ENCODE data around the gene MAPK8IP3.

MAPK8IP3 gene

DNA sequence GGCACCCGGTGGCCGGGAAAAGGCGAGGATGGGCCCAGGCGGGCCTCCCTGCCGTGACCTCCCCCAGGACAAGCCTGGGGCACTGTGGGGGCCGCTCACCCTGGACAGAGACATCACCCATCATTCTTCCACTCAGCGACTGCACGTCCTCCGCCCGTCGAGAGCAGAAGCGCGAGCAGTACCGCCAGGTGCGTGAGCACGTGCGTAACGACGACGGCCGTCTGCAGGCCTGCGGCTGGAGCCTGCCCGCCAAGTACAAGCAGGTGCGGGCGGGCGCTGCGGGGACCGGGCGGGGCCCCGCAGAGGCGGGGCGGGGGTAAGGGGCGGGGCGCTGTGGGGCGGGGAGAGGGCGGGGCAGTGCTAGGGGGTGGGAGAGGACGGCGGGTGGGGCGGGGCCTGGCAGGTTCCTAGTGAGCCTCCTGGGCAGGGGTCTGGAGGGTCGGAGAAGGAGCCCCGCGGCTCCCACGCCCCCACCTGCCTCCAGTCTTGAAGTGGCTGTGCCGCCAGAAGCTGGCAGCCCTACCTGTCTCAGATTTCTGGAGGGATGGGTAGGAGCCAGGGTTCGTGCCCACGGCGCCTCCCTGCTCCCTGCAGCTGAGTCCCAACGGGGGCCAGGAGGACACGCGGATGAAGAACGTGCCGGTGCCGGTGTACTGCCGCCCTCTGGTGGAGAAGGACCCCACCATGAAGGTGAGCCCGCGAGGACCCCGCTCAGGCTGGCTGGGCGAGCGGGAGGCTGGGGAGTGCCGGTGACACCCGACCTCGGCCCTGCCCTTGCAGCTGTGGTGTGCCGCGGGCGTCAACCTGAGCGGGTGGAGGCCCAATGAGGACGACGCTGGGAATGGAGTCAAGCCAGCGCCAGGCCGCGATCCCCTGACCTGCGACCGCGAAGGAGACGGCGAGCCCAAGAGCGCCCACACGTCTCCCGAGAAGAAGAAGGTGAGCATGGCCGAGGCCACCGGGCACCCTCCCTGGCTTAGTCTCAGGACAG is 57.8 kb downstream of the MAPK8IP3 start:
- DNase-seq, result peak in 1 of 2 experiments; percentile 1

DNA sequence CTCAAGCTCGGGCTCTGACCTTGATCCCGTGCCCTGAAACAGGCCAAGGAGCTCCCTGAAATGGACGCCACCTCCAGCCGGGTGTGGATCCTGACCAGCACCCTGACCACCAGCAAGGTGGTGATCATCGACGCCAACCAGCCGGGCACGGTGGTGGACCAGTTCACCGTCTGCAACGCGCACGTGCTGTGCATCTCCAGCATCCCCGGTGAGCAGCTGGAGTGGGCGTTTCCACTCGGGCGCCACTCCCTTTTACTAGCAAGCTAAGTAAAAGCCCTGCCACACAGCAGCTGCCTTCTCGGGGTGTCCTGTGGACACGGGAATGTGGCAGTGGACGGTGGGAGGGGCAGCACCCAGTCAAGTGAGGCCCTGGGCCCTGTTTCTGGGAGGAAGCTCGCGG is 59.0 kb downstream of the MAPK8IP3 start:
- DNase-seq, result no peak

DNA sequence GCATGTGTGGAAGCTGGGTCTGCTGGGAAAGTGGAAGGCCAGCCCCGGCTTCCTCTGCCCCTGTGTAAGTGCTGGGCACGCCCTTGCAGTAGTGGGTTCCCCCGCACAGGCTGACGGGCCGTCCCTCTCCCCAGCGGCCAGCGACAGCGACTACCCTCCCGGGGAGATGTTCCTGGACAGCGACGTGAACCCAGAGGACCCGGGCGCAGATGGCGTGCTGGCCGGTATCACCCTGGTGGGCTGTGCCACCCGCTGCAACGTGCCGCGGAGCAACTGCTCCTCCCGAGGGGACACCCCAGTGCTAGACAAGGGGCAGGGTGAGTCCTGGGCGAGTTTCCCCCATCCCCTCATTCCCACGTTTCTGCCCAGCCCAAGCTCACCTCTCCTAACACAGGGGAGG is 59.8 kb downstream of the MAPK8IP3 start:
- DNase-seq, result no peak

DNA sequence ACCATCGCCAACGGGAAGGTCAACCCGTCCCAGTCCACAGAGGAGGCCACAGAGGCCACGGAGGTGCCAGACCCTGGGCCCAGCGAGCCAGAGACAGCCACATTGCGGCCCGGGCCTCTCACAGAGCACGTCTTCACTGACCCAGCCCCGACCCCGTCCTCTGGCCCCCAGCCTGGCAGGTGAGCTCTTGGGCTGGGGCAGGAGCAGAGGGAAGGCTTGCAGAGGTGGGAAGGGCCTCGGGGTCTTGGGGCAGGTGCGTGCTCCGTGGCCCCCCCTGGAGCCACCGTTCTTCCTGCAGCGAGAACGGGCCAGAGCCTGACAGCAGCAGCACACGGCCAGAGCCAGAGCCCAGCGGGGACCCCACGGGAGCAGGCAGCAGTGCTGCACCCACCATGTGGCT is 60.2 kb downstream of the MAPK8IP3 start:
- no peak for DNase-seq

DNA sequence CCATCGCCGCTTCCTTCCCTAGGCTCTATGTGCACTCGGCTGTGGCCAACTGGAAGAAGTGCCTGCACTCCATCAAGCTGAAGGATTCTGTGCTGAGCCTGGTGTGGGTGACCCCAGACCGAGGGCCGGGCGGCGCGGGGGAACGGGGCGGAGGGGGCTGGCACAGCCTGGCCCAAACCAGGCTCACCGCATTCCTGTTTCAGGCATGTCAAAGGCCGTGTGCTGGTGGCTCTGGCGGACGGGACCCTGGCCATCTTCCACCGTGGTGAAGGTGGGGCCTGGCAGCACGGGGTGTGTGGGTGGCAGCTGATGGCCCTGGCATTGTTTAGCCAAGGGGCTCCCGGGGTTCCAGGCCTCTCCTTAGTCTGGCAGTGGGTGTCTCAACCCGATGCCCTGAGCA is 60.7 kb downstream of the MAPK8IP3 start:
- DNase-seq, result no peak

DNA sequence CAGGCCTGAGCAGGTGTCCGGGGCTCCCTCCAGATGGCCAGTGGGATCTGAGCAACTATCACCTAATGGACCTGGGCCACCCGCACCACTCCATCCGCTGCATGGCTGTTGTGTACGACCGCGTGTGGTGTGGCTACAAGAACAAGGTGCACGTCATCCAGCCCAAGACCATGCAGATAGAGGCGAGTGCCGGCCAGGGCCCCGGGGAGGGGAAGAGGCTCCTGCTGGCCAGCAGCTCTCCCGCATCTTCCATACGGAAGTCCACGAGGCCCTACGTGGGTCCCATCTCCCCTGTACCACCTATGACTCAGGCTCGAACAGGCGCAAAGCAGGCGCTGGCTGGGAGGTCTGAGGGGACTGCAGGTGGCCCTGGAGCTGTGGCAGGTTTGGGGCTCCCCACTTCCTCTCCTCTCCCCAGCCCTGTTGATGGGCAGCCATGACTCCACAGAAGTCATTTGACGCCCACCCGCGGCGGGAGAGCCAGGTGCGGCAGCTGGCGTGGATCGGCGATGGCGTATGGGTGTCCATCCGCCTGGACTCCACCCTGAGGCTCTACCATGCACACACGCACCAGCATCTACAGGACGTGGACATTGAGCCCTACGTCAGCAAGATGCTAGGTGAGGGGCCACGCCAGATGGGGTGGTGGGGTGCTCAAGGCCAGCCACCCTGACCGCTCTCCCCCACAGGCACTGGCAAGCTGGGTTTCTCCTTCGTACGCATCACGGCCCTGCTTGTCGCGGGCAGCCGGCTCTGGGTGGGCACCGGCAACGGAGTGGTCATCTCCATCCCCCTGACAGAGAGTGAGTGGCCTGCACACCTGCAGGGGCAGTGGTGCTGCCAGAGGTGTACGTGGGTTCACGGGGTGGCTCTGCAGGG is 61.4 kb downstream of the MAPK8IP3 start:
- DNase-seq, result no peak

DNA sequence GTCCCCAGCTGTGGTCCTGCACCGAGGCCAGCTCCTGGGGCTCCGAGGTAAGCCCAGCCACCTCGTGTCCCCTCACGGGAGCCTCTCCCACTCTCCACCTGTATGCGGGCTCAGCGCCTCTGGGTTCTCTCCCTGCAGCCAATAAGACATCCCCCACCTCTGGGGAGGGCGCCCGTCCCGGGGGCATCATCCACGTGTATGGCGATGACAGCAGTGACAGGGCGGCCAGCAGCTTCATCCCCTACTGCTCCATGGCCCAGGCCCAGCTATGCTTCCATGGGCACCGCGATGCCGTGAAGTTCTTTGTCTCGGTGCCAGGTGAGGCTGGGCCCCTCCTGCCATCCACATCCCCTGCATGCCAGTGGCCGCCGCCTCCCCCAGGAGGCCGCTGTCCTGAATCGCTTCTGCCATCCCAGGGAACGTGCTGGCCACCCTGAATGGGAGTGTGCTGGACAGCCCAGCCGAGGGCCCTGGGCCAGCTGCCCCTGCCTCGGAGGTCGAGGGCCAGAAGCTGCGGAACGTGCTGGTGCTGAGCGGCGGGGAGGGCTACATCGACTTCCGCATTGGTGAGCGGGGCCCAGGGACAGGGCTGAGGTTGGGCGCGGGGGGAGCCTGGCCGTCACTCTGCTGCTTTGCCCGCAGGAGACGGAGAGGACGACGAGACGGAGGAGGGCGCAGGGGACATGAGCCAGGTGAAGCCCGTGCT is 62.2 kb downstream of the MAPK8IP3 start:
- no peak for DNase-seq

DNA sequence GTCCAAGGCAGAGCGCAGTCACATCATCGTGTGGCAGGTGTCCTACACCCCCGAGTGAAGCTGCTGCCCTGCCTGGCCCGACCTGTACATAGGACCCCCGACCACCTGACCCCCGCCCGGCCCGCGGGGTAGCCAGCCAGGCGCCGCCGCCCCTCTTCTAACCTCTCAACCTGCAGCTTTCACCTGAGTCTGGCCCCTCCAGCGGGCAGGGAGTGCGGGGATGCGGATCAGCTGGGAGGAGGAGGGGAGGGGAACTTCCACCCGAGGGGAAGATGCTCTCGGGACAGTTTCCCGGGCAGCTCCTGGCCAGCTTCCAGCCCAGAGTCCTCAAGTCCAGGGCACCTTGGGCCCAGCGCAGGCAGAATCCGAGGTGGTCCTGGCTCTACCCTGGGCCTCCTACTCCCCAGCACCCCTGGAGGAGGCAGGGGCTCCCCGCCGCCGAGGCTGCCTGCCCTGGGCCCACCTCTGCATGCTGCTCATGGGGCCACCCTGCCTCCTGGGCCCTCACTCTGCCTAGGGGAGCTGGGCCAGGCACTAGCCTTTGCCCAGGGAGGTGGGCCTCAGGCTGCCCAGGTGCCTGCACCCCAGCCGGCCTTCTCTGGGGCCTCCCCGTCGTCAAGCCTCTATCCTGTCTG is 62.9 kb downstream of the MAPK8IP3 start:
- DNase-seq, result no peak

DNA sequence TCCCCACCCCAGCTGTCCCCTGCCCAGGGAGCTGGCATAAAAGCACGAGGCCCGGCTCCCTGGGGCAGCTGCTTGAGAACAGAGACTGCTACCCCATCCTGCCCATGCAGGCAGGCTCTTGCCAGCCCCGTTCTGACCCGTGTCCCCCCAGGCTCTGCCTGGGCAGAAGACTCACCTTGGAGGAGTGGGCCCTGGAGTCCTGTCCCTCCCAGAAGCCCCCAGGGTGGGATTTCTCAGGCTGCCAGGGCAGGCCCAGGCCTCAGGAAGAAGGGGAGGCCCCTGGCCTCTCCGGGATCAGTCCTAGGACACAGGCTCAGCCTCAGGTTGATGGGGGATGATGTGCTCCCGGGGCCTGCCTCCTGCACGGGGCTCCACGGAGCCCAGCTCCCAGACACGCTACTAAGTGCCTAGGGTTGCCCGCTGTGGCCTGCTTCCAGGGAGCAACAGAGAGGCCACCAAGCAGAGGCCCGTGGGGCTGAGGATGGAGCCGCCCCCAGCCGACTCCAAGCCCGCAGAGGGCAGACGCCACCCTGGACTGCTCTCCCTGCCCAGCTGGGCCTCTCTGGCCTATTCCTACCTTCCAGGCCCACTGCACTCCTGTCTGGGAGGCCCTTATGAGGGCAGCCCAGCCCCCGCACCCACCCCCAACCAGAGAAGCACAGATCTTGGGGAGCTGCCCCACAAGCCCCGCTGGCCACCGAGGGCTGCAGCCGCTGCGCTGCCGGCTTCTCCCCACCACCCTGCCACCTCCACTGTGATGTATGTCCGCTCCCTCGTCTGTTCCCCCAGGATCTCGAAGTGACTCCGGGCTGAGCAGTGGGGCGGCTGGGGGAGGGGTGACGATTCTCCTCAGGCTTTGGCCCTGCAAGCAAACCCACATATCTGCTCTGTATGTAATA is 63.7 kb downstream of the MAPK8IP3 start:
- DNase-seq, result no peak

DNA sequence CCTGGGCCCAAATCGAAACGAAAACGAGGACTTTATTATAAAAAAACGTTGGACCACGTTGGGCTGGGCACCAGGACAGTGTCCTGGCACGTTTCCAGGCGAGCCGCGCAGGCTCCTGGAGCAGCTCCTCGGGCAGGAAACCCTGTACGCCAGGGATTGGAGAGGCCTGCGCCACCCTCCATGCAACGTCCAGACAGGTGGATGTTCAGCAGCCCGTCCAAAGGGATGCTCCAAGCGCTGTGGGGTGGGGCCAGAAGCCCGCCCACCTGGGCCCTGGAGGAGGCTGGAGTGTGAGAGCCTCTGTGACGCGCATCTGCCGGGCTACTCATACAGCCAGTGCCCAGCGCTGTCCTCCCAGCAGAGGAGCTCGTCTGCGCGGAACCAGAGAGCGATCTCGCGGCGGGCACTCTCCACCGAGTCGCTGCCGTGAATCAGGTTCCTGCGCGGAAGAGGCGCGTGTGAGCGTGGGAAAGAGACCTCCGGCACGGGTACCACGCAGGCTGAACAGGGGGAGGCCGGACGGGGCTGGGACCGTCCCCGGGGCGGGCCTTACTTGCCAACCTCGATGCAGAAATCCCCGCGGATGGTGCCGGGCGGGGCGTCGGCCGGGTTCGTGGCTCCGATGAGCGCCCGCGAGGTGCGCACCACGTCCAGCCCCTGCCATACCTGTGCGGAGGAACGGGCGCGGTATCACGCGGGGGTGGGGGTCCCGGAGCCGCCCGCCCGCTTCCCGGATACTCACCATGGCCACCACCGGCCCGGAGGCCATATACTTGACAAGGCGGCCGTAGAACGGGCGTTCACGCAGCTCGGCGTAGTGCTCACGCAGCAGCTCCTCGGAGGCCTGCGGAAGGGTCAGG is 64.6 kb downstream of the MAPK8IP3 start:
- no peak for DNase-seq

DNA sequence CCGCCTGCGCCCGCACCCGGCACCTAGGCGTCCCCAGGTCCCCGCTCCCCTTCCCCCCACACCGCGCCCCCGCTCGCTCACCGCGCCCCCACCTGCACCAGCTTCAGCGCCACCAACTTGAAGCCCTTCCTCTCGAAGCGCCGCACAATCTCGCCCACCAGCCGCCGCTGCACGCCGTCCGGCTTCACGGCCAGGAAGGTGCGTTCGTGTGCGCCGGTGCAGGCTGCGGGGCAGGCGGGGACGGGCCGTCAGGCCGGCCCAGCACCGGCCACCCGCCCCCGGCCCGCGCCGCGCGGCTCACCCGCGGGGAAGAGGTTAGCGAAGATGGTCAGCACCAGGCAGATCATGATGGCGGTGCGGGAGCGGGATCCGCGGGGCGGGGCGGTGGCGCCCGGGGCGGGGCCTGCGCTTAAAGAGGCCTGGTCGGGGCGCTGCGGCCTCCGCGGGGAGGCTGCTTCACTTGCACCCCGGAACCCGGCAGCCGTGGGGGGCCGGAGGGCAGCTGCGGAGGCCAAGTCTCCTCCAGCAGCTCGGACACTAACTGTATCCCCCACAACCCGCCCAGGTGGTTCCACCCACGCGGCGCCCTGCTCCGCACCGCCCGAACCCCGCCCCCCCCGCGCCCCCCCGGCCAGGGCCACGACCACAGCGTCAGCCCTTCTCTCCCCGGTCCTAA is 65.3 kb downstream of the MAPK8IP3 start, which contains the start of gene NME3:
Gene NME3, minus strand, starts transcription at position 356 of the 676 bp plus-strand sequence. Its CDS starts 9 bp downstream, at position 347.
- DNase-seq, result peak; percentile 5

DNA sequence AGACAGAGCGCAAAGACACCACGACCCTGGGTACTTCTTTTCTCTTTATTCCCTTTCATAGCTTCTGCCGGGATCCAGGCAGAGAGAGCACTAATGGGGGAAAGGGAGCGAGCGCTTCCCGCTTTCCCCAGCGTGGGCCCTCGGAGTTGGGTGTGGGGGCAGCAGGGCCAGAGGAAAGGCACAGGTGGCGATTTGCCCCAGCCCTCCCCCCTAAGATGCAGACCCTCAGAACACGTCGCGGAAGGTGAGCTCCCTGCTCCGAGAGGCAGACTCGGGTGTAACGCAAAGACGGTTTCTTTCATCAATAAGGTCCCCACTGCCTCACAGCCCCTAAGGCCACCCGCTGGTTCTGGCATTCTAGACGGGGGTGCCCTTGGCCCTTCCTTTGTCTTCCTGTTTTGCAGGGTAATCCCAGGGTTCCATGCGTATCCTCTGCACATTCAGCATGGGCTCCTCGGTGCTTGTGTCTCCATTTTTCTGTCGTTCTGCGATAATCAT is 65.9 kb downstream of the MAPK8IP3 start:
- no peak for DNase-seq

DNA sequence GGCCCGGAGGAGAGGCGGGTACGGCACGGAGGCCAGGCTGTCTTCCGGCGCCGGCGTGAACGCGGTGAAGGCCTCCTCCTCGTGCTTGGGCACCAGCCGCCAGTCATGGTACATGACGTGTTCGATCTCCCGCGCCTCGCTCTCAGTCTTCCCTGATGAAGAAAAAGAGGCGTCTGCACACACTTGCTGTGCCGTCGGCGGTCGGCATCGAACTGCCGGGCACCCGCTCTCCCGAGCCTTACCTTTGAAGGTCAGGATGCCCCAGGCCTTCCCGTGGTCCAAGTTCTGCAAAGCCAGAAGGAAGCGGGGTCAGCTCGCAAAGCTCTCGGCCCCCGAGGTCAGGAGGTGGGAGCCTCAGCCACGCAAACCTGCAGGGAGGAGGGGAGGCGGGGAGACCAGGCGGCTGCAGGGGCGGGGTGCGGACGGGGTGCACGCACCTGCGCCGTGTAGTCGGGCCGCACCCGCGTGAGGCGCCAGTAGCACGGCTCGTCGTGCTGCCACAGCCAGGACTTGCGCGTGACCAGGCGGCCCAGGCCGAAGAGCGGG is 66.4 kb downstream of the MAPK8IP3 start, which contains the start of gene EME2:
Gene EME2, plus strand, starts transcription at position 449 of the 546 bp plus-strand sequence. CDS start 418 bp downstream, outside the sequence.
- peak in 1 of 2 experiments; percentile 2 for DNase-seq

DNA sequence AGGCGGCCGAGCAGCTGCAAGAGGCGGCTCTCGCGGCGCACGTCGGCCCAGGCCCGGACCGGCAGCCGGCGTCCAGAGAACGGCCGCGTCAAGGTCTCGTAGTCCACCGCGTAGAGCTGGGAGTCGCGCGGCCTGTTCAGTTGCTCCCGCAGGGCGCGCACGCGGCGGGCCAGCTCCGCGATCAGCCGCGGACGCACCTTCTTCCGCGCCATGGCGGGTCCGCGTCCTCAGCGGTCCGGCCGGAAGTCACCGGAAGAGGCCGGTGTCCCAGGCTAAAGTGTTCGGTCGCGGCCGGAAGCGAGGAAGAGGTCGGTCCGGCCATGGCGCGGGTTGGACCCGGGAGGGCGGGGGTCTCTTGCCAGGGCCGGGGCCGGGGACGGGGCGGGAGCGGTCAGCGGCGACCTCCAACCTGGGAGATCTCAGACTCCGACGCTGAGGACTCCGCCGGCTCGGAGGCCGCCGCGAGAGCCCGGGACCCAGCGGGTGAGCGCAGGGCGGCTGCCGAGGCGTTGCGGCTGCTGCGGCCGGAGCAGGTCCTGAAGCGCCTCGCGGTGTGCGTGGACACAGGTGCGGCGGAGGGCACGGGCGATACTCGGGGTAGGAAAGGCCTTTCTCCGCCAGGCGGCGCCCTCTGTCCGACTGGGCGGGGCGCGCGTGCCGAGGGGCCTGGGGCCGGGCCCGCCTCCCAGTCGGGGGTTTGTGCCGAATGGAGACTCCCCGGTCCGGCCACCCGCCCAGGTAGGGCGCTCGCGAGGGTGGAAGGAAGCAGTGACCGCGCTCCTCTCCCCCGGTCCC is 67.1 kb downstream of the MAPK8IP3 start, which contains the start of gene MRPS34:
Gene MRPS34, minus strand, starts transcription at position 227 of the 795 bp plus-strand sequence. Its CDS starts 15 bp downstream, at position 212.
- DNase-seq, result peak; percentile 30 to 34

DNA sequence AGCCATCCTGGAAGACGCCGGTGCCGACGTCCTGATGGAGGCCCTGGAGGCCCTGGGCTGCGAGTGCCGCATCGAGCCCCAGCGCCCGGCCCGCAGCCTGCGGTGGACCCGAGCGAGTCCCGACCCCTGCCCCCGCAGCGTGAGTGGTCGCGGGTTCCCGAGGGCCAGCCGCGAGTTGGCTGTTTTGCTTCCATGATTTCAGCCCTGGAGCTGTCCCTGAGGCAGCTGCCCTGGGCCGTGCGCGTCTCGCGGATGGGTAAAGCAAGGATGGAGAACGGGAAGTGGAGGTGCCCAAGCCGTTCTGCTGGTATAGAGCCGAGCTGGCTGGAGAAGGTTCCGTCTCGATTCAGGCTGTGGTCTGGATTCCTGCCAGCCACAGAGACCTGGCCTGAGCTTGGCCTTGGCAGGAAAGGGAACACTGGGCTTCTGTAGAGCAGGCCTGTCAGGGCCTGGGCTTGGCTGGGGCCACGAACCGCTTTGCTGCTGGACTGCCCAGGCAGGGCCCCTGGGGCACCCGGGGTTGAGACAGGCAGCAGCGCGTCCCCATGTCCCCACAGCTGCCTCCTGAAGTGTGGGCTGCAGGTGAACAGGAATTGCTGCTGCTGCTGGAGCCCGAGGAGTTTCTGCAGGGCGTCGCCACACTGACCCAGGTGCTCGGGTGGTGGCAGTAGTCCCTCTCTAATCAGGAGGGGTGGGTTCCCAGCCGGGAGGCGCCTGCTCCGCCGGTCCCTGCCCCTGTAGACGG is 67.9 kb downstream of the MAPK8IP3 start:
- DNase-seq, result peak; percentile 9 to 17

DNA sequence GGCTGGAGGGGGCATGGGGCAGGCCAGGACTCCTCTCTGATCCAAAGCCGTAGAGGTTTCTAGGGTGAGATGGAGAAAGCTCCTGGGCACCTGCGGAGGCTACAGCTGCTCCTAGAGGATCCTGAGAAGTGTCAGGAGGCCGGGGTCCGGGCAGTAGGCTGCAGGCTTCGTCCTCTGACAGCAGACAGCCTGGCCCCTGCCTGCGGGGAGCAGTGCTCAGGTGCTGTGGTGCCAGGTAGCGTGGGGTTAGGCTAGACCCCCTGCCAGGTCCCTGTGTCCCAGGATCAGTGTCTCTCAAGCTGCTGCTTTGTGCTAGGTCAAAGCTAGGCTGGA is 68.4 kb downstream of the MAPK8IP3 start:
- DNase-seq, result no peak
